Lower leg skin (tissue), 4 donors: ENCODE results near the gene PTPRN2. TPM values are rescaled to one million over a fixed set of nuclear protein-coding genes. Genes with fewer than 3 reads are reported as not detected.

Experiments
- DNase-seq, 2 donors: peaks; one replicate each; pipeline ENCODE4 v3.0.0-alpha.2; 2019; ENCODE audit warnings: low spot score in 2 of 2
- H3K4me3 ChIP-seq: fragments of 200-600 bp; sonication (generic); 2 replicates; pipeline ENCODE4 v1.5.1; 2017; ENCODE audit warnings: mild to moderate bottlenecking, low read depth; ENCODE audit not compliant: poor library complexity, severe bottlenecking
- POLR2A ChIP-seq, 2 donors: fragments of 450-650 bp; IDR thresholded peaks; one replicate each; pipeline ENCODE4 v1.6.1; 2016 to 2017; ENCODE audit warnings: antibody characterized with exemption in 2 of 2, mild to moderate bottlenecking in 1 of 2, moderate library complexity in 1 of 2
- WGBS, 2 donors: methylation state at CpG; one replicate each; pipeline ENCODE4 v1.1.5; 2018; 5-methylcytosine and 5-hydroxymethylcytosine counted together
- intact Hi-C: fragments of 100-400 bp; cut with DNase I; formaldehyde crosslinking; loops from one replicate; pipeline ENCODE4 v1.15.0; 2023; ENCODE audit warnings: low total_unique reads
- total RNA-seq, 4 donors: library from RNA; depleted of rRNA; stranded (reverse); fragments of >200 nt; gene quantifications; one replicate each; pipeline ENCODE4 v1.1.0, GENCODE V29; 2016
- TF ChIP-seq, protein P1 (sequence below), 3 donors: fragments of 450-650 bp; IDR thresholded peaks; one replicate each; pipeline ENCODE4 v1.5.1; 2016; ENCODE audit warnings: antibody characterized with exemption in 3 of 3, mild to moderate bottlenecking in 3 of 3, moderate library complexity in 2 of 3

PTPRN2 gene
- total RNA-seq, 4 donors from 2014 or later = 0.11 to 1.6 (median 0.92) TPM

DNA sequence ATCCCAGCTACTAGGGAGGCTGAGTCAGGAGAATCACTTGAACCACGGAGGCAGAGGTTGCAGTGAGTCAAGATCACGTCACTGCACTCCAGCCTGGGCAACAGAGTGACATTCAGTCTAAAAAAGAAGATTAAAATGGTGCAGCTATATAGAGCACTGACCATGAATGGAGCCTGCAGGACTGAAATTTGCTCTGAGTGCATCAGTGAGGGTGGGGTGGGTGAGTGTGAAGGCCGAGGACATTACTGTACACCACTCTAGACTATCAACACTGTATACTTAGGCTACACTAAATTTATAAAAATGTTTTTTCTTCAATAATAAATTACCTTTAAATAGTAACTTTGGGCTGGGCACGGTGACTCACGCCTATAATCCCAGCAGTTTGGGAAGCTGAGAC lies 294.7 kb downstream of the PTPRN2 start:
- 67 to 69% methylated on average over 5 of the region's 5 CpGs for WGBS, 2 donors
- intact Hi-C loops = no loop called here
- peak in 1 of 2 donors; percentile 34 for DNase-seq
- TF ChIP-seq, protein P1, sequence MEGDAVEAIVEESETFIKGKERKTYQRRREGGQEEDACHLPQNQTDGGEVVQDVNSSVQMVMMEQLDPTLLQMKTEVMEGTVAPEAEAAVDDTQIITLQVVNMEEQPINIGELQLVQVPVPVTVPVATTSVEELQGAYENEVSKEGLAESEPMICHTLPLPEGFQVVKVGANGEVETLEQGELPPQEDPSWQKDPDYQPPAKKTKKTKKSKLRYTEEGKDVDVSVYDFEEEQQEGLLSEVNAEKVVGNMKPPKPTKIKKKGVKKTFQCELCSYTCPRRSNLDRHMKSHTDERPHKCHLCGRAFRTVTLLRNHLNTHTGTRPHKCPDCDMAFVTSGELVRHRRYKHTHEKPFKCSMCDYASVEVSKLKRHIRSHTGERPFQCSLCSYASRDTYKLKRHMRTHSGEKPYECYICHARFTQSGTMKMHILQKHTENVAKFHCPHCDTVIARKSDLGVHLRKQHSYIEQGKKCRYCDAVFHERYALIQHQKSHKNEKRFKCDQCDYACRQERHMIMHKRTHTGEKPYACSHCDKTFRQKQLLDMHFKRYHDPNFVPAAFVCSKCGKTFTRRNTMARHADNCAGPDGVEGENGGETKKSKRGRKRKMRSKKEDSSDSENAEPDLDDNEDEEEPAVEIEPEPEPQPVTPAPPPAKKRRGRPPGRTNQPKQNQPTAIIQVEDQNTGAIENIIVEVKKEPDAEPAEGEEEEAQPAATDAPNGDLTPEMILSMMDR (IDR thresholded peaks at IDR 0.05) = no peak
- TF ChIP-seq POLR2A (IDR thresholded peaks at IDR 0.05) = no peak
- H3K4me3 ChIP-seq = no peak overlapping the region

DNA sequence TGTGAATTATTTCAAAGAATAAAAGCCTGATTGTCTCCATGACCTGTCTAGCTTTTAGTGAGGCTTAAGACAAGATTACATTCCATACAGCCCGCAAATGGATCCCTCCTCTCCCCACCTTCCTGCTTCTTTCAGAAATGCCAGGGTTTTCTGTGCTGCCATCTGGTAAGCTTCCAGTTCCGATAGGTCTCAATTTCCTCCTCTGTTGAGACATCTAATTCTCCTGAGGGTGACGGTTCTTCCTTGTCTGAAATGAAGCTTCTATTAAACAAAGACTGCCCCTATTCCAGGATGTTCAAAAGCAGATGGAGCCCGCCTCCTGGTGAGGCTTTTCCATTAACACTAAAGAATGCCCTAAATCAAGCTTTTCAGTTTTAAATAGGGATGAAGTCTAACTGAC lies 295.6 kb downstream of the PTPRN2 start:
- 55 to 63% methylated on average over 4 of the region's 4 CpGs for WGBS, 2 donors
- no peak for TF ChIP-seq POLR2A (IDR thresholded peaks at IDR 0.05)
- TF ChIP-seq, protein P1 (IDR thresholded peaks at IDR 0.05) = no peak
- intact Hi-C loops = no loop called here
- peak in 1 of 2 donors; percentile 6 for DNase-seq
- H3K4me3 ChIP-seq = no peak overlapping the region

DNA sequence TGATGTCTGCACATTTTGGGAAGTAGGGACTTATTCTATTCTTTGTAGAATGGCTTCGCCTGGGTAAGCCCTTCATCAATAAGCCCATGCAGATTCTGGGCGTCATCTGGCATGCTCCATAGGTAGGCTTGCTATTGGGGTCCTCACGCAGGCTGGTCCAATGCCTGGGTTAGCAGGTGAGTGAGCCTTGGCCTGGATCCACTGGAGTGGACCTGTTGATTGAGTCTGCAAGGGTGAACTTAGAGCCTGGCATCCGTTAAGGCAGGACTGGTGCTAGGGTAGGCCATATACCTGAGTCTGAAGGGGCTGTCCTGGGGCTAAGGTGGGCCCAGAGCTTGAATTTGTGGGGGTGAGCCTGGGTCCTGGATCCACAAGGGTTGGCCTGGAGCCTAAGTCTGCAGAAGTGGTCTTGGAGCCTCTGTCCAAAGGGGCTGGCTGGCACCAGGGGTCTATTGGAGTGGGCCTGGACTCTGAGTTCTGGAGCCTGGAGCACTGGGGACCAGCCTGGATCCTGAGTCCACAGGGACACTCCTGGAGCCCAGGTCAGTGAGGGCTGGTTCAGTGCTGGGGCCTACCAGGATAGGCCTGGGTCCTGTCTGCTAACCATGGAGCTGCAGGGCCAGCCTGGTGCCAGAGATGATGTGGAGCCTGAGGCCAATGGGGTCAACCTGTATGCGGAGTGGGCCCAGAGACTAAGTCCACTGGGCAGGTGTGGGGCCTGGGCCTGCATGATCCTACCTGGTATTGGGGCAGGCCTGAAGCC lies 297.7 kb downstream of the PTPRN2 start:
- peak in 1 of 2 donors; percentile 64 for DNase-seq
- no peak overlapping the region for H3K4me3 ChIP-seq
- TF ChIP-seq, protein P1 (IDR thresholded peaks at IDR 0.05) = no peak
- no peak for TF ChIP-seq POLR2A (IDR thresholded peaks at IDR 0.05)
- intact Hi-C loops = no loop called here
- 93 to 94% methylated on average over 5 of the region's 5 CpGs for WGBS, 2 donors

DNA sequence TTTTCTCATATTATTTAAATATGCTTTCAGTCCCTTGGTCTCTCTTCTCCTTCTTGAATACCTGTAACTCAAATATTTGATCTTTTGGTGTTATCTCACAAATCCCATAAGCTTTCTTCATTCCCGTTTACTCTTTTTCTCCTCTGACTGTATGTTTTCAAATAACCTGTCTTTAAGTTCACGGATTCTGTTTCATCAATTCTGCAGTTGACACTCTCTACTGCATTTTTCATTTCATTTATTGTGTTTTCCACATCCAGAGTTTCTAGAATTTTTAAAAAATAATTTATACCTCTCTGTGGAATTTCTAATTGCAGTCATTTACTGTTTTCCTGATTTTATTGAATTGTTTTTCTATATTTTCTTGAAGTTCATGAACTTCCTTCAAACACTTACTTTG lies 298.4 kb downstream of the PTPRN2 start:
- WGBS, 2 donors = 95% methylated on average over 2 of the region's 2 CpGs
- TF ChIP-seq, protein P1 (IDR thresholded peaks at IDR 0.05) = no peak
- TF ChIP-seq POLR2A (IDR thresholded peaks at IDR 0.05) = no peak
- H3K4me3 ChIP-seq = no peak overlapping the region
- intact Hi-C loops = no loop called here
- no peak for DNase-seq

DNA sequence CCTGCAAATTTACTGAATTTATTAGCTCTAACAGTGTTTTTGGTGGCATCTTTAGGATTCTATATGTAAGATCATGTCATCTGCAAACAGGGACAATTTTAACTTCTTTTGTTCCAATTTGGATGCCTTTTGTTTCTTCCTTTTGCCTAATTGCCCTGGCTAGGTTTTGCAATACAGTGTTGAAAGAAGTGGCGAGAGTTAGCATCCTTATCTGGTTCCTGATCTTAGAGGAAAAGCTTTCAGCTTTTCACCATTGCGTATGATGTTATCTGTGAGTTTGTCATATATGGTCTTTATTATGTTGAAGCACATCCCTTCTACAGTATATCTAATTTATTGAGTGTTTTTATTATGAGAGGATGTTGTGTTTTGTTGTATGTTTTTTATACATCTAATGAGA lies 301.4 kb downstream of the PTPRN2 start:
- TF ChIP-seq, protein P1 (IDR thresholded peaks at IDR 0.05) = no peak
- no peak for DNase-seq
- intact Hi-C loops = no loop called here
- WGBS, 2 donors = 61 to 71% methylated on average over 2 of the region's 2 CpGs
- no peak overlapping the region for H3K4me3 ChIP-seq

DNA sequence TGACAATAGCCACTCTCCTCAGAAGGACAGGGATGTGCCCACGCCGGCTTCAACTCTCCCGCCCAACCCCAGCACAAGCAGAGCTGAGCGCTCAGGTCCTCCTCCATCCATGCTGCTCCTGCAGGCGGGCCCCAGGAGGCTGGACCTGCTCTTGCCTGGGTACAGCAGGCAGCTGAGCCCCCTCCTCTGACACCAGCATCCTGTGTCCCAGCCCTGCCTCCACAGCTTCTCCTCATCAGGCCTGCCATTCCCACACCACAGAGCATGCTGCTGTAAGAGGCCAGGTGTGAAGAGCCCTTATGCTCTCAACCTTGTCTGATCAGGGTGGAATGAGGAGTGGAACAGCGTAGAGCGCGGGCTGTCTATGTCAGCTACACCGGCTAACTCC lies 302.2 kb downstream of the PTPRN2 start:
- peak in 1 of 2 donors; percentile 49 for DNase-seq
- H3K4me3 ChIP-seq = no peak overlapping the region
- 91 to 92% methylated on average over 9 of the region's 9 CpGs for WGBS, 2 donors
- intact Hi-C loops = no loop called here
- TF ChIP-seq, protein P1 (IDR thresholded peaks at IDR 0.05) = no peak
- TF ChIP-seq POLR2A (IDR thresholded peaks at IDR 0.05) = no peak
